Ascending aorta (tissue), 2 donors: ENCODE data around the gene RABGAP1L. TPM values are rescaled to one million over a fixed set of nuclear protein-coding genes. Genes with fewer than 3 reads are reported as not detected.

Source experiments
- DNase-seq, 2 donors: peaks; one replicate each; pipeline ENCODE4 v3.0.0-alpha.2; 2019; ENCODE audit warnings: low spot score in 2 of 2
- H3K27ac ChIP-seq, 2 donors: fragments of 200-600 bp; sonication (generic); one replicate each; pipeline ENCODE4 v1.5.1; 2016 to 2017; ENCODE audit warnings: mild to moderate bottlenecking in 1 of 2
- H3K27me3 ChIP-seq: fragments of 200-600 bp; sonication (generic); one replicate; pipeline ENCODE4 v1.5.1; 2017
- H3K36me3 ChIP-seq, 2 donors: fragments of 200-600 bp; sonication (generic); one replicate each; pipeline ENCODE4 v1.5.1; 2016
- H3K4me1 ChIP-seq, 2 donors: fragments of 200-600 bp; sonication (generic); one replicate each; pipeline ENCODE4 v1.5.1; 2016 to 2017; ENCODE audit warnings: mild to moderate bottlenecking in 1 of 2
- H3K4me3 ChIP-seq, 2 donors: fragments of 200-600 bp; sonication (generic); one replicate each; pipeline ENCODE4 v1.5.1; 2016 to 2017; ENCODE audit warnings: mild to moderate bottlenecking in 1 of 2
- H3K9me3 ChIP-seq, 2 donors: fragments of 200-600 bp; sonication (generic); one replicate each; pipeline ENCODE4 v1.5.1; 2016
- CTCF ChIP-seq, 3 experiments: fragments of 200-600 bp in 2 of 3; fragments of 450-650 bp in 1 of 3; sonication (generic) in 2 of 3; IDR thresholded peaks; one replicate each; pipeline ENCODE4 v1.5.1; 2016 to 2019; ENCODE audit warnings: antibody characterized with exemption in 3 of 3, mild to moderate bottlenecking in 1 of 3, moderate library complexity in 1 of 3
- intact Hi-C: fragments of 100-400 bp; cut with DNase I; formaldehyde crosslinking; loops from one replicate; pipeline ENCODE4 v1.15.1; 2023
- total RNA-seq: library from RNA; depleted of rRNA; stranded (reverse); fragments of >200 nt; gene quantifications from one replicate; pipeline ENCODE4 v1.1.0, GENCODE V29; 2016

Gene RABGAP1L
- total RNA-seq, 1 donor from 2014 or later: 48.4 TPM

GRCh38 chr1:174785510-174785909, 626.2 kb downstream of the RABGAP1L start:
- no peak for TF ChIP-seq CTCF (IDR thresholded peaks at IDR 0.05)
- no peak for DNase-seq
- Histone ChIP-seq H3K27ac (no peak overlapping the region), H3K36me3 (no peaks in the 10 kb centered on the region), H3K4me3 (no peak overlapping the region), H3K4me1 (peaks cover 0 to 10% of the 10 kb centered on the region in 2 donors), H3K27me3 (no peaks in the 10 kb centered on the region), H3K9me3 (no peaks in the 10 kb centered on the region)
- intact Hi-C loops: no loop called here

GRCh38 chr1:174786358-174786757, 627.0 kb downstream of the RABGAP1L start:
- Histone ChIP-seq H3K9me3 (no peaks in the 10 kb centered on the region), H3K4me3 (no peak overlapping the region), H3K27ac (no peak overlapping the region), H3K4me1 (peaks cover 0 to 10% of the 10 kb centered on the region in 2 donors), H3K36me3 (no peaks in the 10 kb centered on the region), H3K27me3 (no peaks in the 10 kb centered on the region)
- no peak for TF ChIP-seq CTCF (IDR thresholded peaks at IDR 0.05)
- intact Hi-C loops: no loop called here
- no peak for DNase-seq

- no peaks in the 10 kb centered on the region for H3K27me3 ChIP-seq
- no peak for TF ChIP-seq CTCF (IDR thresholded peaks at IDR 0.05)
- H3K4me3 ChIP-seq: no peak overlapping the region
- no peak overlapping the region for H3K27ac ChIP-seq
- no peak for DNase-seq
- H3K36me3 ChIP-seq: no peaks in the 10 kb centered on the region
- intact Hi-C loops: no loop called here
- H3K4me1 ChIP-seq: peaks cover 0 to 10% of the 10 kb centered on the region in 2 donors
- H3K9me3 ChIP-seq: no peaks in the 10 kb centered on the region
Observed at GRCh38 chr1:174786760-174787159, 627.4 kb downstream of the RABGAP1L start.

- Histone ChIP-seq H3K4me1 (peaks cover 0 to 10% of the 10 kb centered on the region in 2 donors), H3K27me3 (no peaks in the 10 kb centered on the region), H3K4me3 (no peak overlapping the region), H3K9me3 (no peaks in the 10 kb centered on the region), H3K27ac (peak overlapping the region; percentile 59 to 70), H3K36me3 (no peaks in the 10 kb centered on the region)
- no peak for TF ChIP-seq CTCF (IDR thresholded peaks at IDR 0.05)
- no peak for DNase-seq
- intact Hi-C loops: no loop called here
Observed at GRCh38 chr1:174788981-174789380, 629.7 kb downstream of the RABGAP1L start.

- Histone ChIP-seq H3K27me3 (no peaks in the 10 kb centered on the region), H3K9me3 (no peaks in the 10 kb centered on the region), H3K4me1 (peaks cover 0 to 10% of the 10 kb centered on the region in 2 donors), H3K36me3 (no peaks in the 10 kb centered on the region), H3K4me3 (no peak overlapping the region), H3K27ac (peak overlapping the region; percentile 59 to 70)
- intact Hi-C loops: no loop called here
- TF ChIP-seq CTCF (IDR thresholded peaks at IDR 0.05): no peak
- DNase-seq: no peak
Observed at GRCh38 chr1:174789399-174789798, 630.1 kb downstream of the RABGAP1L start.

- TF ChIP-seq CTCF (IDR thresholded peaks at IDR 0.05): no peak
- intact Hi-C loops: no loop called here
Observed at GRCh38 chr1:174791863-174792262, 632.5 kb downstream of the RABGAP1L start.

More at GRCh38 chr1:174791863-174792262, 632.5 kb downstream of the RABGAP1L start:
- no peak for DNase-seq
- Histone ChIP-seq H3K4me3 (no peak overlapping the region), H3K36me3 (no peaks in the 10 kb centered on the region), H3K27me3 (no peaks in the 10 kb centered on the region), H3K27ac (no peak overlapping the region), H3K4me1 (peaks cover 0 to 10% of the 10 kb centered on the region in 2 donors), H3K9me3 (no peaks in the 10 kb centered on the region)
